GM18951 (cell line): ENCODE data around the gene PRTN3.
"Not testable (repeated sequence)": the region's sequence is repeated elsewhere in the genome, so short reads cannot be mapped to it uniquely, and the experiment has no call there.

Experiments used
- POLR2A ChIP-seq: IDR thresholded peaks from 4 replicates; pipeline ENCODE4 v1.6.1; 2011; ENCODE audit warnings: mild to moderate bottlenecking; ENCODE audit not compliant: insufficient read length, insufficient read depth; ENCODE audit errors: extremely low read depth
- in situ Hi-C: fragments of 300-500 bp; cut with MboI; formaldehyde crosslinking; loops from one replicate; pipeline ENCODE4 v1.12.0; 2022; ENCODE audit warnings: low sequenced_read_pairs, mixed read lengths, inconsistent platforms; ENCODE audit not compliant: unreplicated experiment

Gene PRTN3

GRCh38 chr19:852136-853013 lies 11.6 kb downstream of the PRTN3 start, which contains the start of gene ELANE:
Gene ELANE (plus strand): TSS chr19:852303. CDS start chr19:852329, 26 bp downstream.
- no peak for TF ChIP-seq POLR2A
- in situ Hi-C loops: no loop called here

GRCh38 chr19:853014-853585 lies 12.3 kb downstream of the PRTN3 start:
- in situ Hi-C loops: no loop called here
- TF ChIP-seq POLR2A: no peak

GRCh38 chr19:853614-854220 lies 12.9 kb downstream of the PRTN3 start:
- in situ Hi-C loops: not testable (repeated sequence)

- TF ChIP-seq POLR2A: no peak
- in situ Hi-C loops: no loop called here
Measured at GRCh38 chr19:854549-854948, 13.8 kb downstream of the PRTN3 start.

GRCh38 chr19:855142-855541 lies 14.3 kb downstream of the PRTN3 start:
- in situ Hi-C loops: no loop called here

GRCh38 chr19:855566-856120 lies 14.8 kb downstream of the PRTN3 start:
- TF ChIP-seq POLR2A: no peak
- in situ Hi-C loops: no loop called here

More at GRCh38 chr19:855142-855541, 14.3 kb downstream of the PRTN3 start:
- no peak for TF ChIP-seq POLR2A

- in situ Hi-C loops: no loop called here
- TF ChIP-seq POLR2A: no peak
Measured at GRCh38 chr19:858284-858683, 17.5 kb downstream of the PRTN3 start.

- in situ Hi-C loops: no loop called here
- TF ChIP-seq POLR2A: no peak
Measured at GRCh38 chr19:858868-859843, 18.4 kb downstream of the PRTN3 start, which contains the start of gene CFD. Gene CFD (plus strand): TSS chr19:859664. CDS start chr19:859690, 26 bp downstream.

GRCh38 chr19:861141-861755 lies 20.4 kb downstream of the PRTN3 start:
- in situ Hi-C loops: loop anchor here (10.0 kb wide), 2 partner anchors 54 to 124 kb away; partner anchors contain the start of genes KISS1R, R3HDM4 and WDR18
- no peak for TF ChIP-seq POLR2A

GRCh38 chr19:861756-862580 lies 21.2 kb downstream of the PRTN3 start:
- no peak for TF ChIP-seq POLR2A
- in situ Hi-C loops: loop anchor here (10.0 kb wide), 2 partner anchors 53 to 123 kb away; partner anchors contain the start of genes KISS1R, R3HDM4 and WDR18
